Mammary epithelial cell (primary cell): ENCODE measurements around the gene SPTAN1.

Experiments used
- CTCF ChIP-seq, 2 donors: IDR thresholded peaks in 1 of 2; conservative IDR thresholded peaks in 1 of 2; 2 replicates each; pipeline ENCODE4 v1.5.1; 2011 to 2012; ENCODE audit warnings: inconsistent platforms in 2 of 2, low read length in 2 of 2, mild to moderate bottlenecking in 2 of 2, control low read depth in 1 of 2, low read depth in 1 of 2; ENCODE audit not compliant: insufficient read depth in 1 of 2; ENCODE audit errors: extremely low read depth in 1 of 2
- EZH2 ChIP-seq: IDR thresholded peaks from 2 replicates; pipeline ENCODE4 v1.6.1; 2012; ENCODE audit warnings: low read length, inconsistent platforms, borderline replicate concordance

- TF ChIP-seq CTCF (conservative IDR thresholded peaks at IDR 0.05 in 1 of 2, IDR thresholded peaks at IDR 0.05 in 1 of 2; ENCODE audit: extremely low read depth in 1 of 2, insufficient read depth in 1 of 2, low read depth in 1 of 2, low read length in 2 of 2) (no peak), EZH2 (no peak)
Measured at GRCh38 chr9:128643519-128644300, 91.3 kb downstream of the SPTAN1 start.
